ENCODE results near the gene GRAMD1A.

GRAMD1A gene

DNA sequence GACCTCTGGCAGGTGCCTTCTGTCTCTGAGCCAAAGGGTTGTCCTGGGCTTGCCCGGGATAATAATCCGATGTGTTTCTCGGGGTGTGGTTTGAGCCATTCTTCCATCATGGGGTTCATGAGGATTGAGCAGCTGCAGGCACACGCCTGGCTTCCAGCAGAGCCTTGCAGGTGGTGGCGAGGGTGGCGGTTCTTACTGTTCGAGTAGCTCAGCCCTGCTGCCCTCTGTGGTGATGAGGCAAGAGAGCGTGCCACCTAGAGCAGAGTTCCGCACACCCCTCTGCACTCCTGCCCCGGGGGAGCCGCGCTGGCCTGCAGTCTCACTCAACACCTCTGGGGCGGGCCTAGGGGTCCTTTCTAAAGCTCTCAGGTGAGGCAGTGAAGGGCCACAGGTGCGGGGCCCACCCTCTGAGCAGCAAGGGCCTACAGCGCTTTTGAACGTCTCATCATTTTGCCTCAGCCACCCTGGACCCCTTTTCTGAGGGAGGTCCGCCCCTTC, 33.9 kb downstream of the GRAMD1A start:
- TF ChIP-seq PPARA (CRISPR knock-in tag; IDR thresholded peaks at IDR 0.05; ENCODE audit: borderline replicate concordance) (no peak), RARB (CRISPR knock-in tag; IDR thresholded peaks at IDR 0.05) (no peak), ESRRG (CRISPR knock-in tag; IDR thresholded peaks at IDR 0.05) (no peak), SNAI2 (CRISPR knock-in tag; IDR thresholded peaks at IDR 0.05) (no peak), ZNF70 (CRISPR knock-in tag; IDR thresholded peaks at IDR 0.05) (no peak), TCF4 (CRISPR knock-in tag; IDR thresholded peaks at IDR 0.05; ENCODE audit: borderline replicate concordance) (no peak), ZFP30 (CRISPR knock-in tag; IDR thresholded peaks at IDR 0.05) (no peak), TOX (CRISPR knock-in tag; IDR thresholded peaks at IDR 0.05; ENCODE audit: borderline replicate concordance) (no peak), ZC3H10 (CRISPR knock-in tag; IDR thresholded peaks at IDR 0.05) (no peak), CSDC2 (CRISPR knock-in tag; IDR thresholded peaks at IDR 0.05) (no peak), BACH2 (CRISPR knock-in tag; IDR thresholded peaks at IDR 0.05; ENCODE audit: borderline replicate concordance) (no peak), ZFP3 (CRISPR knock-in tag; IDR thresholded peaks at IDR 0.05) (no peak), OSR1 (CRISPR knock-in tag; IDR thresholded peaks at IDR 0.05) (no peak)
- TF ChIP-seq, protein P1, sequence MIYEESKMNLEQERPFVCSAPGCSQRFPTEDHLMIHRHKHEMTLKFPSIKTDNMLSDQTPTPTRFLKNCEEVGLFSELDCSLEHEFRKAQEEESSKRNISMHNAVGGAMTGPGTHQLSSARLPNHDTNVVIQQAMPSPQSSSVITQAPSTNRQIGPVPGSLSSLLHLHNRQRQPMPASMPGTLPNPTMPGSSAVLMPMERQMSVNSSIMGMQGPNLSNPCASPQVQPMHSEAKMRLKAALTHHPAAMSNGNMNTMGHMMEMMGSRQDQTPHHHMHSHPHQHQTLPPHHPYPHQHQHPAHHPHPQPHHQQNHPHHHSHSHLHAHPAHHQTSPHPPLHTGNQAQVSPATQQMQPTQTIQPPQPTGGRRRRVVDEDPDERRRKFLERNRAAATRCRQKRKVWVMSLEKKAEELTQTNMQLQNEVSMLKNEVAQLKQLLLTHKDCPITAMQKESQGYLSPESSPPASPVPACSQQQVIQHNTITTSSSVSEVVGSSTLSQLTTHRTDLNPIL (CRISPR knock-in tag; IDR thresholded peaks at IDR 0.05; ENCODE audit: low read depth), result no peak
- TF ChIP-seq, protein P2, sequence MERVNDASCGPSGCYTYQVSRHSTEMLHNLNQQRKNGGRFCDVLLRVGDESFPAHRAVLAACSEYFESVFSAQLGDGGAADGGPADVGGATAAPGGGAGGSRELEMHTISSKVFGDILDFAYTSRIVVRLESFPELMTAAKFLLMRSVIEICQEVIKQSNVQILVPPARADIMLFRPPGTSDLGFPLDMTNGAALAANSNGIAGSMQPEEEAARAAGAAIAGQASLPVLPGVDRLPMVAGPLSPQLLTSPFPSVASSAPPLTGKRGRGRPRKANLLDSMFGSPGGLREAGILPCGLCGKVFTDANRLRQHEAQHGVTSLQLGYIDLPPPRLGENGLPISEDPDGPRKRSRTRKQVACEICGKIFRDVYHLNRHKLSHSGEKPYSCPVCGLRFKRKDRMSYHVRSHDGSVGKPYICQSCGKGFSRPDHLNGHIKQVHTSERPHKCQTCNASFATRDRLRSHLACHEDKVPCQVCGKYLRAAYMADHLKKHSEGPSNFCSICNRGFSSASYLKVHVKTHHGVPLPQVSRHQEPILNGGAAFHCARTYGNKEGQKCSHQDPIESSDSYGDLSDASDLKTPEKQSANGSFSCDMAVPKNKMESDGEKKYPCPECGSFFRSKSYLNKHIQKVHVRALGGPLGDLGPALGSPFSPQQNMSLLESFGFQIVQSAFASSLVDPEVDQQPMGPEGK (CRISPR knock-in tag; IDR thresholded peaks at IDR 0.05; ENCODE audit: borderline replicate concordance), result no peak
- TF ChIP-seq, protein P3, sequence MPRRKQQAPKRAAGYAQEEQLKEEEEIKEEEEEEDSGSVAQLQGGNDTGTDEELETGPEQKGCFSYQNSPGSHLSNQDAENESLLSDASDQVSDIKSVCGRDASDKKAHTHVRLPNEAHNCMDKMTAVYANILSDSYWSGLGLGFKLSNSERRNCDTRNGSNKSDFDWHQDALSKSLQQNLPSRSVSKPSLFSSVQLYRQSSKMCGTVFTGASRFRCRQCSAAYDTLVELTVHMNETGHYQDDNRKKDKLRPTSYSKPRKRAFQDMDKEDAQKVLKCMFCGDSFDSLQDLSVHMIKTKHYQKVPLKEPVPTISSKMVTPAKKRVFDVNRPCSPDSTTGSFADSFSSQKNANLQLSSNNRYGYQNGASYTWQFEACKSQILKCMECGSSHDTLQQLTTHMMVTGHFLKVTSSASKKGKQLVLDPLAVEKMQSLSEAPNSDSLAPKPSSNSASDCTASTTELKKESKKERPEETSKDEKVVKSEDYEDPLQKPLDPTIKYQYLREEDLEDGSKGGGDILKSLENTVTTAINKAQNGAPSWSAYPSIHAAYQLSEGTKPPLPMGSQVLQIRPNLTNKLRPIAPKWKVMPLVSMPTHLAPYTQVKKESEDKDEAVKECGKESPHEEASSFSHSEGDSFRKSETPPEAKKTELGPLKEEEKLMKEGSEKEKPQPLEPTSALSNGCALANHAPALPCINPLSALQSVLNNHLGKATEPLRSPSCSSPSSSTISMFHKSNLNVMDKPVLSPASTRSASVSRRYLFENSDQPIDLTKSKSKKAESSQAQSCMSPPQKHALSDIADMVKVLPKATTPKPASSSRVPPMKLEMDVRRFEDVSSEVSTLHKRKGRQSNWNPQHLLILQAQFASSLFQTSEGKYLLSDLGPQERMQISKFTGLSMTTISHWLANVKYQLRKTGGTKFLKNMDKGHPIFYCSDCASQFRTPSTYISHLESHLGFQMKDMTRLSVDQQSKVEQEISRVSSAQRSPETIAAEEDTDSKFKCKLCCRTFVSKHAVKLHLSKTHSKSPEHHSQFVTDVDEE (CRISPR knock-in tag; IDR thresholded peaks at IDR 0.05), result no peak
- no peak for ATAC-seq

DNA sequence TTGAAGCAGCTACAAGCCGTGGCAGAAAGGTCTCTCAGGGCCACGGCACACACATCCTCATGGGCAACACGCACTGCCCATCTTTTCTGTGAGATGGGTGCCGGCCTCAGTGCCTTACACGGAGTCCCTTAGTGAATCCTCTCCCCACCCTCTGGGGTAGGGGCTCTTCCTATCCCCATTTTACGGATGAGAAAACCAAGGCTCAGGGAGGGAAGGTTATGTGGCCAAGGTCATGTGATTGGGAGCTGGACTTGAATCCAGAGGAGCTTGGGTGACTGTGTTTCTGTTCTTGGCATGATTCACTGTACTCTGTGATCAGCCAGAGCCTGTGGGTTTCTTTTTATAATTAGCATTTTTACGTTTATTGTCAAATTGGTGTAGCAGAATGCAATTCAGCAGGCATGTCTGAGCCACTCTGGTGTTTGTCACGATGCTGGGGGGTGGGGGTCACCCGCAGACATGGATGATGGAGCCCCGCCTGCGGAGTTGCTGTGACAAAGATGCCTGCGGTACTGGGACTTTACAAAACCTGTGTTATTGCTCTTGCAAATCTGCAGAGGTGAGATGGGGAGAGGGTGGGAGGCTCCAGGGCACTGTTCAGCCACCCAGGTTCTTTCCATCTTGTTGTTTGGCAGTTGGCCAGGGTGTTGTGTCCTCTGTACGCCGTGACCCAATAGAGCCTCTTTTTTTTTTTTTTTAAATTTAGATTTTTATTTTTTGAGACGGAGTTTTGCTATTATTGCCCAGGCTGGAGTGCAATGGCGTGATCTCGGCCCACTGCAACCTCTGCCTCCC, 34.7 kb downstream of the GRAMD1A start:
- no peak for ATAC-seq
- TF ChIP-seq CSDC2 (CRISPR knock-in tag; IDR thresholded peaks at IDR 0.05) (no peak), ZNF565 (CRISPR knock-in tag; conservative IDR thresholded peaks at IDR 0.05; ENCODE audit: low read depth) (no peak)

DNA sequence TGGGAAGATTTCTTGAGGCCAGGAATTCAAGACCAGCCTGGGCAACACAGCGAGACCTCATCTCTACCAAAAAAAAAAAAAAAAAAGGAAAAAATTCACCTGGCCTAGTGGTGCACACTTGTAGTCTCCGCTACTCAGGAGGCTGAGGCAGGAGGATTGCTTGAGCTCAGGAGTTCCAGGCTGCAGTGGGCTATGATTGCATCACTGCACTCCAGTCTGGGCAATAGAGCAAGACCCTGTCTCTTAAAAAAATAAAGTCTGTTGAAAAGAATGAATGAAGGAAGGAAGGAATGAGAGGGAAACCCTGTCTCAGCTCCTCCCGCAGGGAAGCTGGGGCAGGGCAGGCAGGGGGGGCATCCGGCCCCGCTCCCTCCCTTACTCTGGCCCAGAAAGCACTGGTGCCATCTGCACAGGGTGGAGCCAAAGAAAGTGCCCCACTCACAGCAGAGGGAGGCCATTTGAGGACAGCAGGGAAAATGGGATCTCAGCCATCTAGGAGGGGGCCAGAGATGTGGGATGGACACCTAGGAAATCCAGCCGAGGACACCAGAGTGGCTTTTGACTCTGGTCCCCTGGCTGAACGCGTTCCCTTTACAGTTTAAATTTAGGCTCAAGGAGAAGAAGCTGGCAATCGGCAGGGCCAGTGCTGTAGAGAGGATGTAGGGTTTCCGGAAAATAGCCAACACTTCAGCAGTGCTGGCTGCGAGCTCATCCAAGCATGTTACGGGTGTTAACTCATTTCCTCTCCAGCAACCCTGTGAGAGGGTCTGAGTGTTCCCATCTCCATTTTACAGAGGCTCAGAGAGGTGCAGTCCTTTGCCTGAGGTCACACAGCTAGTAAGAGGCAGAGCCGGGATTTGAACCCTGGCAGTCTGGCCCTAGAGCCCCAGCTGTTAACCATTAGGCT, 37.8 kb downstream of the GRAMD1A start:
- ATAC-seq, result no peak; the same call in 2 of the 3 replicates
- TF ChIP-seq ARNTL (CRISPR knock-in tag; IDR thresholded peaks at IDR 0.05; ENCODE audit: borderline replicate concordance, low read depth) (no peak), TOX (CRISPR knock-in tag; IDR thresholded peaks at IDR 0.05; ENCODE audit: borderline replicate concordance) (no peak)
- TF ChIP-seq, protein P1 (CRISPR knock-in tag; IDR thresholded peaks at IDR 0.05; ENCODE audit: low read depth), result no peak
- TF ChIP-seq, protein P2 (CRISPR knock-in tag; IDR thresholded peaks at IDR 0.05; ENCODE audit: borderline replicate concordance), result no peak
